ENCODE results near the gene CNIH1.

Gene CNIH1

GRCh38 chr14:54440873-54441868, at the start of gene CNIH1:
CNIH1 (minus strand) TSS chr14:54441374; CDS start chr14:54441327, 47 bp downstream.
- peak; percentile 90 for DNase-seq

GRCh38 chr14:54490445-54491175, 49.4 kb upstream of the CNIH1 start:
- DNase-seq = no peak

- DNase-seq = no peak
Measured at GRCh38 chr14:54489731-54490444, 48.7 kb upstream of the CNIH1 start.

DNA sequence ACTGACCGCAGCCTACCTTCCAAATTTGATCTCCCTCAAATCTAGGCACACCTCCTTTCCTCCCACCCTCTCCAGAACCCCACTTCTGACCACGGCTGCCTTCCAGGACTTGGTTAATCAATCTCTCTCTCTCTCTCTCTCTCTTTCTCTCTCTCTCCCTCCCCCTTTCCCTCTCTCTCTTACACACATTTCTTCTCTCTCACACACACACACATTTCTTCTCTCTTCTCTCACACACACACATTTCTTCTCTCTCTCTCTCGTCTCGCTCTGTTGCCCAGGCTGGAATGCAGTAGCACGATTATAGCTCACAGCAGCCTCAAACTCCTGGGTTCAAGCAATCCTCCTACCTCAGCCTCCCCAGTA, 48.1 kb upstream of the CNIH1 start:
- DNase-seq = no peak

GRCh38 chr14:54488646-54489317, 47.6 kb upstream of the CNIH1 start, which contains the start of gene GMFB:
GMFB (minus strand) TSS chr14:54488980; CDS start chr14:54488927, 53 bp downstream.
- peak; percentile 92 for DNase-seq

DNA sequence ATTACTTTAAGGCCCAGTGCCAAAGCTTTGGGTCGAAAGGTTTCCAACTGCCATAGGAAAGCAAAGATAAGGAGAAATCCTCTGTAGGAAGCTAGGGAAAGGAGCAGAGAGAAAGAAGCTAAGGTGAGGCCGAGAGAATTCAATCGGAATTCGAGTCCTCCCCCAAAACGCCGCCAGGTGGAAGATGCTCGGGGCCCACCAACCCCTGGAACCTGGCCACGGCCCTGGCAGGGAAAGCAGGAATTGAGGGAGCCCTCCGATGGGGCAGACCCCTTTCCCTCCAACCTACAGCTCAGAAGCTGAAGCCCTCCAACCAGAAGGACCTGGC, 47.1 kb upstream of the CNIH1 start:
- no peak for DNase-seq

DNA sequence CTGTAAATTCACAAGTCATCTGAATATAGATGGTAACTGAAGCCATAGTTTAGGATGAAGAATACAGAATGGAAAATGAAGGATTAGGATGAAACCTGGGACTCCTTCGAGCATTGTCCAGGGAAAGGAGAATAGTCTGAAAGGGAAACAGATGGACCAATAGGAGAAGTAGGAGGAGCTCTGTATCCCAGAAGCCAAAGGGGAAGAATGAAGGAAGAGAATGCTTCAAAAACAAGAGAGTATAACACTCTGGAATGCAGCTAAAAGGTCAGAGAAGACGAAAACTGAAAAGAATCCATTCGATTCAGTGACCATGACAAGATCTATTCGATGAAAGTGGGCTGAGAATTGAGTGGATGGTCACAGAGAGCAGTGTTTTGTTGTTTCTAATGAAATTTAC, 46.6 kb upstream of the CNIH1 start:
- DNase-seq = no peak

DNA sequence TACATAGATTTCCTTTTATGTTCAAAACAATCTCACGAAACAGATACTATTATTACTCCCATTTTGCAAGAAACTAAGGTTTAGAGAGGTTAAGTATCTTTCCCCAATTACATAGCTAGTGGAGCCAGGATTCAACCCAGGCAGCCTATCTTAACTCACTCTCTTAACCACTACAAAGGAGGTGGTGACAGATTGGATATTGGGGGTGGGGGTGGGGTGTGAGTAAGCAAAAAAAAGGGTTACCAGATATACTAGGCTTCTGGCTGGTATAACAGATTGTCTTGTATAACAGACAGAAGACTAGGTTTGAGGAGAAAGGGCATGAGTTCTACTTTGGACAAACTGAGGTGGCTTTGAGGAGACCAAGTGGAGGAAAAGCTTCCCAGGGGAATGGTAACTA, 45.5 kb upstream of the CNIH1 start:
- DNase-seq = no peak

DNA sequence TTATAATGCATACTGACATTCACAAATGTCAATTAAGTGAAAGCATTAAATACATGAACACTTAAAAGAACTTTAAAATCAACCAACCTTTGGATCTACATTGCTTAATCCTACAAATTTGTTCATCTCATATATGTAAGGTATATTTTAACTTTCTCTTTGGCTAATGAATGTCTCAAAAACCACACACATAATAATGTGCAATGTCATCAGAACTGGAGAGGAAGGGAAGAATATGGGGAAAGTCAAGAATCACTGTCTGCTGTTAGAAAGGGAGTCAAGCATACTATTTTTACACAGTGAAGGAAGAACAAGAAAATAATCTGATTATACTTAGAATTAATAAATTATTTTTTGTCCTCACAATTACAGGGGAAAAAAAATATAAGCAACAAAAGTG, 42.7 kb upstream of the CNIH1 start:
- DNase-seq = no peak

DNA sequence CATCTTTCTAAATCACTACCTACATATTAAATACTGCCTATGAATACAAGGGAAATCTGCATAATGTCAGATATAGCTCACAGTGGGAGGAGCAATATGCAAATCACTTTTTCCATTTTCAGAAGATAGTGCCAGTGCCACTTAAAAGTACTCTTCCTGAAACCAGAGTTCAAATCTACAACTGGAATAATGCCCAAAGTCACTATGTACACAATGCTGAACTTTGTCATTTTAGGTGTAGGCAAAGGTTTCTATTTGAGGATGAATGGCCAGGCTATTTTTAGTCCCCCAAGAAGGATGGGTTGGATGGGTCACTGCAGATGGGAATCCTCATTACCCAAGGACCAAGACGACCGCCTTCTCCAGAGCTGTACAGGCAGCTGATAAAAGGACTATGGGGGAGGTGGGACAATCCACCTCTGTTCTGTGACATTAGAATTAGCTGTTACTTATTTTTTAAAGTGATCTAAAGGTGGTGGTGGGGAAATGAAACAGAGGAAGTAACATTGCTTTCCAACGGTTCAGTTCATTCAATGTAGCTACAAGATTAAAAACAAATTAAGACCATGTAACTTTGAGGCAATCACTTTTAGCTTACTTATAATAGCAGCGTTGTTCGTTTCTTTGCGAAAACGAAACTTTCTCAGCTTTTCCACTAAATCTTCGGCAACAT, 42.0 kb upstream of the CNIH1 start:
- DNase-seq = no peak

DNA sequence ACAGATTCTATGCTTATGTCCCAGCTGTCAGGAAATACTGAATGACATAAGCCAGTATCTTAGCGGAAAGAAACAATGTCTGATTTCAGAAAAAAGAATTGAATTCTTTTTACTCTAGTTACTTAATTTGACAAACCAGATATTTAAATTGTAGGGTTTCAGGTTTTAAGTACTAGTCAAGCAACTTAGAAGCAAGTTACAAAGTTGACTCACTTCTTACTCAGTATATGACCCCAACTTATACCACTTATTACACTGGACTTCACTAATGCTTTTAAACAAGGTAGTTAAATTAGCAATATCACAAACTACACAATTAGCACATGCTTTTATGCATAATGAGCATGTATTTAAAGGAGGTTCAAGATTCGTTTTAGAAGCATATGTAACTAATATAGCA, 40.5 kb upstream of the CNIH1 start:
- no peak for DNase-seq

DNA sequence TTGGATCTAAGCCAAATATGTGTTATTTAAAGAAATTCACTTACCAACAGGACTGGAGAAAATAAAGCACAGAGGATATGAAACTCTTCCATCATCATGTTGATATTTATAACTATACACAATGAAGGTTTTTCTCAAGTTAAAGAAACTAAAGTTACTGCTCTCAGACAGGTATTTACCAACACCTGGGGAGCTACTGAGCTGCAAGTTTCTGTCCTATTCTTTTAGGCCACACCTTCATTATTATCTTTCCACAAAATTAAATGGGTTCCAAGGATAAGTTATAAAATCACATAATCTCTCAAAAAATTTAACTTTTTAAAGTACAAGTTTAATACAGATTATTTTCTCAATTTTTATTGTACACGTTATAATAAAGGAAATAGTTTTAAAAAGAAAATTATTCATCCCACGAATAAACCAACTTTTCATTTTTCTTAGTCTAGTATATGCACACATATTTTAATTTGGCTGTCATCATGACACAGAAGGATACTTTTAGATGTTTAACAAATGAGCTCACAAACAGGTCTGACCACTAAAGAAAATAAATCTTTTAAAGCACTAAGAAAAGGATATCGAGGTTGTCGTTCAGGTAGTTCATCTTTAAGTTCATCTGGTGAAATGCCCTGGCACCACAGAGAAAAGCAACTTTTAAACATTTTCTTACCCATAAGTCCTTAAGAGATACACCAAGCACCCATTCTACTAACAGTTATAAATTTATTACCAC, 39.8 kb upstream of the CNIH1 start:
- DNase-seq = no peak

DNA sequence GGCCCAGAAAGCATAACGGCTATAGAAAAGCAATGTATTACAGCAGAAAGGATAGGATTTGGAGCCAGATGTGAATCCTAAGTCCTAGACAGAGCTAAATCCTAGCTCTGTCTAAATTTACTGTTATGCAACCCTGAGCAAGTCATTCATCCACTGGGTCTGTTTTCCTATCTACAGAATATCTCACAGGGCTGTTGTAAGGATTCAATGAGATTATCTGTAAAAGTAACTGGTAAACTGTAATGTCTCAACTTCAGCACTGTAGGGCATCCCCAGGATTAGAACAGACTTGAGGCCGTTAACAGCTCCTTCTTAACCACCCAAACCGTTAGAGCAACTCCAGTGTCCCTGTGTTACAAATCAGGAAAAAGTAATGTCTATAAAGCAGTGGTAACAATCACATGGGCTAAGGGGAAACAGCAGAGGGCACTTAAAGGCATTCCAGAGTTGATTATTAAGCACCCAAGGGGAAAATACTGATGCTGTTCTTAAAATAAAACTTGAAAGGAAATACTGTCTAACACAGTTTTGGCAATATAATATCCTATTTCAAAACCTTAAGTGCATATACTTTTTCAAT, 37.6 kb upstream of the CNIH1 start:
- DNase-seq = no peak

- DNase-seq = no peak
Measured at GRCh38 chr14:54475911-54476310, 34.7 kb upstream of the CNIH1 start.

- DNase-seq = no peak
Measured at GRCh38 chr14:54475187-54475899, 34.2 kb upstream of the CNIH1 start.

DNA sequence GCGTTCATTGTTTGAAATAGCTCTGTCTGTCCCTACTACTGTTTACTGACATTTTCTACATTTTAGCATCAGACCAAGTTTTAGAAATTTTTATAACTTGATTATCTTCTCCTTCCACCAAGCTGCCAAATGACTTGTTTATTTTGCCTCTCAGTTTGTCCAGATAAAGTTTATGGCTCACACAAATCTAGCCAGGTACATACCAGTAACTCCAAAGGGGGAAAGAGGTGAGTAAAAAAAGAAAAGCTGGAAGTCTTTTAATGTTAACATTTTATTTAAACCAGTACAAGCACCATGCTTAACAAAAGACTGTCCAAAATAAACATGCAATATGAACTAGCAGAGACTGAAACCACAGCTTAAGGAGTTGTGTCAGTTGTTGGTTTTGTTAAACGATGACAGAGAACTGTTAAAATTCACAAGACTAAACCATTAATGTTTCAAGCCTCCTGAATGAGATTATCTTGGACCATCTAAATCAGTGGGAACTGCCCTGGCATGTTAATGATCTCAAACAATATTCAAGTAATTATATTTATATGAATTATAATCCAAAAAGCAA, 33.1 kb upstream of the CNIH1 start:
- DNase-seq = no peak

DNA sequence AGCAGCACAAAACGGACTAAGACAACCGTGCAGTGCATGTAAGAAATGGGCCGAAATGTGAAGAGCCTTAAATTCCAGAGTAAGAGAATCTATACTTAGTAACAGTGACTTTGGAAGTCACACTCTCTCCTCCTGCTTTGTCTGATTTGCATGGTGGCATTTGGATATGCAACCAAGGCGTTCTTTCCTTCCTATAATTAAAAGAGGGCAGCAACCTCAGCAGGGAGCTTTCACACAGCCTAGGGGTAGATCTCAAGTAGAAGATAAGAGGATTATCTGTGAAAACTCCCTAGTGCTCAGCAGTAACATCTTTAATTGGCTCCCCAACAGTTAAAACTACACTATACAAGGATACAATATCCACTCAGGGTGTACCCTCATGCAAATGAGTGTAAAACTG, 31.1 kb upstream of the CNIH1 start:
- no peak for DNase-seq

DNA sequence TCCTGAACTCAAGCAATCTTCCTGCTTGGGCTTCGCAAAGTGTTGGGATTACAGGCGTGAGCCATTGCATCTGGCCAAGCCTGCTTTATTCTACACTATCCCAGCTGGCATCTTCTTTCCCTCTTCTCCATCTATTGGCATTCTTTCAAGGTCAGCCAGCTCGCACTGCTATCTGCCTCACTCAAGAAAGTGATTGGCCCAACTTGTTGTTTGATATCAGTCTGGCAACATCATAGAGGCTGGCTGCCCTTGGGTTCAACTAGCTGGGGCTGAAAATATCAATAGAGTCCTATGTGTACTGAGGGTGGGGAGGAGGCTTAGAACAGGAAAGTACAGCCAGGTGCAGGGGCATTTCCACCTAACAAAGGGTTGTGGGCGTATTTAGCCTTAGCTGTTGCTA, 30.5 kb upstream of the CNIH1 start:
- no peak for DNase-seq

- DNase-seq = no peak
Measured at GRCh38 chr14:54470701-54471100, 29.5 kb upstream of the CNIH1 start.

DNA sequence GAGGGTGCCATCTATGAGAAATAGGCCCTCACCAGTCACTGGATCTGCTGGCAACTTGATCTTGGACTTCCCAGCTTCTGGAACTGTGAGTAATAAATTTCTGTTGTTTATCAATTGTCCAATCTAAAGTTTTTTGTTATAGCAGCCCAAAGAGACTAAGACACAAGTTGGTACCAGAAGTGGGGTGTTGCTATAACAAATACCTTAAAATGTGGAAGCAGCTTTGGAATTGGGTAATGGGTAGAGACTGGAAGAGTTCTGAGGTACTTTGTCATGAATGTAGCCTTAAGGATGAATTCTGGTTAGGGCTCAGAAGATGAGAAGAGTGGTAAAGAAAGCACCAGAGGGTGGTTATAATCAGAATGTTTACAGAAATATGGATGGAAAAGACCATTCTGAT, 26.1 kb upstream of the CNIH1 start:
- DNase-seq = no peak

All from COR-L47 (cell line).